ENCODE measurements around the gene POPDC3. TPM values are rescaled to one million over a fixed set of nuclear protein-coding genes. Genes with fewer than 3 reads are reported as not detected.
A peak's percentile ranks its signal among the peaks of the same experiment; 100 is the strongest.

Gene POPDC3
- total RNA-seq, 1 experiment from 2014 or later = 24.2 TPM

DNA sequence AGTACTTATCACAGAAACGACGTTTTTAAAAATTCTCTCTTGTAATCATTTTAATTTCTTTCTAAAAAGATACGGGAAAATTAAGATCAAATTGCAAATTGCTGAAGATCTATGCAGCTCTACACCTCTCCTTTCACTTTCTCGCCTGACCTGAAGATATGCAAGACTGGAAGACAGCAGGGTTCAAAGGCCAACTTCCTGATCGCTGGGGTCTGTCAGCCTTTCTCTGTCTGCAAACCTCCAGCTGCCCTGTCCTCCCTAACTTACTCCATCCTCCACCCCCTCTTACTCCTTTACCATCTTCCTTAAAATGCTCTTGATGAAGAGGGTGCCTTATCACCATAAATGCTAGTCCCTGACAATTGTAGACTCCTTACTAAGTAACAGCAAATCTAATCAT lies 63.7 kb downstream of the POPDC3 start:
- ChIA-PET CTCF (no interaction called here), POLR2A (ENCODE audit: unreplicated experiment) (no interaction called here)
- TF ChIP-seq, protein P1, sequence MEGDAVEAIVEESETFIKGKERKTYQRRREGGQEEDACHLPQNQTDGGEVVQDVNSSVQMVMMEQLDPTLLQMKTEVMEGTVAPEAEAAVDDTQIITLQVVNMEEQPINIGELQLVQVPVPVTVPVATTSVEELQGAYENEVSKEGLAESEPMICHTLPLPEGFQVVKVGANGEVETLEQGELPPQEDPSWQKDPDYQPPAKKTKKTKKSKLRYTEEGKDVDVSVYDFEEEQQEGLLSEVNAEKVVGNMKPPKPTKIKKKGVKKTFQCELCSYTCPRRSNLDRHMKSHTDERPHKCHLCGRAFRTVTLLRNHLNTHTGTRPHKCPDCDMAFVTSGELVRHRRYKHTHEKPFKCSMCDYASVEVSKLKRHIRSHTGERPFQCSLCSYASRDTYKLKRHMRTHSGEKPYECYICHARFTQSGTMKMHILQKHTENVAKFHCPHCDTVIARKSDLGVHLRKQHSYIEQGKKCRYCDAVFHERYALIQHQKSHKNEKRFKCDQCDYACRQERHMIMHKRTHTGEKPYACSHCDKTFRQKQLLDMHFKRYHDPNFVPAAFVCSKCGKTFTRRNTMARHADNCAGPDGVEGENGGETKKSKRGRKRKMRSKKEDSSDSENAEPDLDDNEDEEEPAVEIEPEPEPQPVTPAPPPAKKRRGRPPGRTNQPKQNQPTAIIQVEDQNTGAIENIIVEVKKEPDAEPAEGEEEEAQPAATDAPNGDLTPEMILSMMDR (conservative IDR thresholded peaks at IDR 0.05) = no peak
- no peak for TF ChIP-seq EZH2 (IDR thresholded peaks at IDR 0.05; ENCODE audit: low read depth)
- H3F3A ChIP-seq (ENCODE audit: insufficient read depth, low read depth) = no peaks in the 10 kb centered on the region
- no peaks in the 10 kb centered on the region for H3K9me3 ChIP-seq (ENCODE audit: insufficient read depth, low read depth)
- no TSS peak for BruUV-seq (replicated peaks)
- no peaks in the 10 kb centered on the region for H3K27me3 ChIP-seq (ENCODE audit: insufficient read depth, low read depth)
- no peak overlapping the region for H3K27ac ChIP-seq
- H3K9me2 ChIP-seq (ENCODE audit: insufficient read depth) = no peaks in the 10 kb centered on the region
- H4K20me1 ChIP-seq (ENCODE audit: insufficient read depth) = no peaks in the 10 kb centered on the region
- H3K36me3 ChIP-seq (ENCODE audit: low read depth) = 0 out of 2 replicates have a peak, but pooled peaks cover 4% of the 10 kb centered on the region
- H3K4me2 ChIP-seq = no peak overlapping the region
- intact Hi-C loops (cut with micrococcal nuclease; ENCODE audit: unreplicated experiment) = no loop called here
- no peaks in the 10 kb centered on the region for H3K4me1 ChIP-seq (replicated peaks; ENCODE audit: insufficient read depth)
- no peaks in the 10 kb centered on the region for H3K79me2 ChIP-seq (ENCODE audit: low read depth)
- no peak overlapping the region for H3K4me3 ChIP-seq
- H2AFZ ChIP-seq = no peak overlapping the region
- peak in 1 of 2 experiments; percentile 22 for DNase-seq

DNA sequence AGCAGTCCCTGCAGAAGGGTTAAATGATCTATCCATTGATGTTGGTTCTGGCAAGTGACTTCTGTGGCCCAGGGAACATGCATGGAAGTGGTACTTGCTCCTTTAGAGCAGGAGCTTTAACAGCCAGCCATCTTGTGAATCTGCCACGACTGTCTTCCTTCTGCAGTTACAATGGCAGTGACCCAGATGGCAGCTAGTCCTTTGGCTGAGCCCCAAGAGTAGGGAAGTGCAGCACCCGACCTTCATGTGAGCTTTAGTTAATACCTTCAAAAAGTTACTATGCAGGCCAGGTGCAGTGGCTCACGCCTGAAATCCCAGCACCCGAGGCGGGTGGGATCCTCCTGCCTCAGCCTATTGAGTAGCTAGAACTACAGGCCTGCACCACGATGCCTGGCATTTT lies 66.4 kb downstream of the POPDC3 start:
- no peak for DNase-seq
- Histone ChIP-seq H3K79me2 (ENCODE audit: low read depth) (no peaks in the 10 kb centered on the region), H3K4me3 (no peak overlapping the region), H3K9me2 (ENCODE audit: insufficient read depth) (no peaks in the 10 kb centered on the region), H2AFZ (no peak overlapping the region), H4K20me1 (ENCODE audit: insufficient read depth) (no peaks in the 10 kb centered on the region), H3K36me3 (ENCODE audit: low read depth) (0 out of 2 replicates have a peak, but pooled peaks cover 4% of the 10 kb centered on the region), H3K9me3 (ENCODE audit: insufficient read depth, low read depth) (no peaks in the 10 kb centered on the region), H3K27ac (no peak overlapping the region), H3F3A (ENCODE audit: insufficient read depth, low read depth) (no peaks in the 10 kb centered on the region), H3K4me1 (replicated peaks; ENCODE audit: insufficient read depth) (no peaks in the 10 kb centered on the region), H3K27me3 (ENCODE audit: insufficient read depth, low read depth) (no peaks in the 10 kb centered on the region), H3K4me2 (no peak overlapping the region)
- intact Hi-C loops (cut with micrococcal nuclease; ENCODE audit: unreplicated experiment) = no loop called here
- CTCF ChIA-PET = no interaction called here
- no TSS peak for BruUV-seq (replicated peaks)
- TF ChIP-seq, protein P1 (conservative IDR thresholded peaks at IDR 0.05) = no peak
- no peak for TF ChIP-seq EZH2 (IDR thresholded peaks at IDR 0.05; ENCODE audit: low read depth)
- POLR2A ChIA-PET (ENCODE audit: unreplicated experiment) = no interaction called here

DNA sequence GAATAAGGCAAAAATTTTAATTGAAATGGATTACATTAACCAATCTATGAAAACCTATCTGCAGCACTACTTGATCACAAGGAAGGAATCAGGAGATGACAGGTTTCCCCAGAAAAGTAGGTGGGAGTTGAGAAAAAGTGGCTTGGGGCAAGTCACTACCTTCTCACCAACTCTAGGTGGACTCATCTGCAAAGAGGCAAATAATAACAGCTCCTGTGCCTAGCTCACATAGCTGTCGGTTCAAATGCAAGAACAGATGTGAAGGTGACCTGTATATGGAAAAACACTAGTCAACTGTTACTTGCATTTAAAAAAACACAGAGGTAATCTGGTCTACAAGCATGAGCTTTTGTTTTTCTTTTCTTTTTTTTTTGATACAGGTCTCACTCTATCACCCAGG lies 67.2 kb downstream of the POPDC3 start:
- DNase-seq = peak in 1 of 2 experiments; percentile 20
- Histone ChIP-seq H2AFZ (no peak overlapping the region), H3K27me3 (ENCODE audit: insufficient read depth, low read depth) (no peaks in the 10 kb centered on the region), H3K27ac (no peak overlapping the region), H3K4me2 (no peak overlapping the region), H3K9me3 (ENCODE audit: insufficient read depth, low read depth) (no peaks in the 10 kb centered on the region), H3K9me2 (ENCODE audit: insufficient read depth) (no peaks in the 10 kb centered on the region), H4K20me1 (ENCODE audit: insufficient read depth) (no peaks in the 10 kb centered on the region), H3K79me2 (ENCODE audit: low read depth) (no peaks in the 10 kb centered on the region), H3K36me3 (ENCODE audit: low read depth) (no peaks in the 10 kb centered on the region), H3K4me3 (no peak overlapping the region), H3K4me1 (replicated peaks; ENCODE audit: insufficient read depth) (0 out of 2 replicates have a peak, but pooled peaks cover under 1% of the 10 kb centered on the region), H3F3A (ENCODE audit: insufficient read depth, low read depth) (no peaks in the 10 kb centered on the region)
- POLR2A ChIA-PET (ENCODE audit: unreplicated experiment) = interaction anchor here (0.6 kb wide), 1 partner anchor 233 kb away, joined by 5 read pairs; no protein-coding TSS in a partner anchor
- CTCF ChIA-PET = no interaction called here
- no TSS peak for BruUV-seq (replicated peaks)
- TF ChIP-seq EZH2 (IDR thresholded peaks at IDR 0.05; ENCODE audit: low read depth) = no peak
- TF ChIP-seq, protein P1 (conservative IDR thresholded peaks at IDR 0.05) = no peak
- intact Hi-C loops (cut with micrococcal nuclease; ENCODE audit: unreplicated experiment) = no loop called here

Measured in PC-9 (cell line).